Measurements from ENCODE around the gene RASGEF1B.
"Not testable (repeated sequence)": the region's sequence is repeated elsewhere in the genome, so short reads cannot be mapped to it uniquely, and the experiment has no call there.

Gene RASGEF1B

DNA sequence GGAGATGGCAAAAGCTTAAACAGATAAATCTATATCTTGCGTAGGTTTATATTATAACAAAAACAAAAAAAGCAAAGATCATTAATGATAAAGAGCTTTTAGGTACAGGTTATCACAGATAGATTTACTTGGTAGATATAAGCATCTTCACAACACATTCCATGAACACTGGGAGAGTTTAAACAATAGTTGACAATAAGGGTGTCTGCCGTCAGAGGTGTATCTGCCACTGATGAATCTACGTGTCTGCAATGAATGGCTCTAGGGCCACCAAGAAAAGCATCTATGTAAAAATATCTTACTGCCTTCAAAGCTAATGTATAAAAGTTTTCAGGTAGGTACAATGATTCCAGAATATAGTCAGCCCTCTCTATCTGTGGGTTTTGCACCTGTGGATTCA lies 43.7 kb downstream of the RASGEF1B start:
- no peak for DNase-seq

DNA sequence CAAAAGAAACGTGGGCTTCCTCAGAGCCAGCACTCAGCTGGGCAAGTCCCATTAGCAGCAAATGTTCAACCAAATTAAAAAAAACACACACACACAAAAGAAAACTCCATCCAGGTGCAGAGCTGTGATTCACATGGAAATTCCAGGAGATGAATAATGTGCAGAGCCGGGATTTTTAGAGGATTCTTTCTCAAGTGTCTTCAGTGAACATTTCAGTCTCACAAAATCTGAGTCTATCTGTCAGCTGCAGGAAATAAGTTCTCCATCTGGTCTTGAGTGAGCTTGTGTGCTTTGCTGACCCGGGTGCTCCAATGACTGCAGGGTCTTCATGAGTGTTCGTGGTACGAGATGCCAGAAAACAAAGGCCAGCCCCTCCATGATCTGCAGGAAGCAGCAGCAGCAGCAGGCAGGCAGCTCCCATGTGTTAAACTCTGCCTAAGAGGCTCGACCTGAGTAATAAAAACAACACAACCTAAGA lies 44.3 kb downstream of the RASGEF1B start:
- DNase-seq: no peak

DNA sequence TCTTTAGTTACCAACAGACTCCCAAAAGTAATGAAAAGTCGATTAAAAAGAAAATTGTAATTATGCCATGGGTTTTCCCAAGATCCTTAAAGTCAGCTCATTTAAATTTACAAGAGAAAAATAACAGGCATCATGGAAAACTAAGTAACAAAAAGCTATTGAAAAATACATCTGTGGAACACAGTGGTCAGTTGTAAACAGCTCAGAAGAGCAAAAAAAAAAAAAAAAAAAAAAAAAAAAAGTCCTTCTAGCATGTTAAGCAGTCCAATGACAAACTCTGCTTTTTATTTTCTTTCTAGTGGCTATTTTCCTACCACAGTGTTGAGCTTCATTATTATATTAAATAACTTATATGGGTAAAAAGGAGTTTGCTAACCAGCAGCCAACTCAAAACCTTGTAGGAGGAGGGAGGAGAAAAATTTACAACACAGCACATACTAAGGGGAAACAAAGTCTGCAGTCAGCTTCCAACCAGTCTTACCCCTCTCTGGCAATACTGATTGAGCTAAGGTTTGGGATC lies 44.9 kb downstream of the RASGEF1B start:
- DNase-seq: no peak

DNA sequence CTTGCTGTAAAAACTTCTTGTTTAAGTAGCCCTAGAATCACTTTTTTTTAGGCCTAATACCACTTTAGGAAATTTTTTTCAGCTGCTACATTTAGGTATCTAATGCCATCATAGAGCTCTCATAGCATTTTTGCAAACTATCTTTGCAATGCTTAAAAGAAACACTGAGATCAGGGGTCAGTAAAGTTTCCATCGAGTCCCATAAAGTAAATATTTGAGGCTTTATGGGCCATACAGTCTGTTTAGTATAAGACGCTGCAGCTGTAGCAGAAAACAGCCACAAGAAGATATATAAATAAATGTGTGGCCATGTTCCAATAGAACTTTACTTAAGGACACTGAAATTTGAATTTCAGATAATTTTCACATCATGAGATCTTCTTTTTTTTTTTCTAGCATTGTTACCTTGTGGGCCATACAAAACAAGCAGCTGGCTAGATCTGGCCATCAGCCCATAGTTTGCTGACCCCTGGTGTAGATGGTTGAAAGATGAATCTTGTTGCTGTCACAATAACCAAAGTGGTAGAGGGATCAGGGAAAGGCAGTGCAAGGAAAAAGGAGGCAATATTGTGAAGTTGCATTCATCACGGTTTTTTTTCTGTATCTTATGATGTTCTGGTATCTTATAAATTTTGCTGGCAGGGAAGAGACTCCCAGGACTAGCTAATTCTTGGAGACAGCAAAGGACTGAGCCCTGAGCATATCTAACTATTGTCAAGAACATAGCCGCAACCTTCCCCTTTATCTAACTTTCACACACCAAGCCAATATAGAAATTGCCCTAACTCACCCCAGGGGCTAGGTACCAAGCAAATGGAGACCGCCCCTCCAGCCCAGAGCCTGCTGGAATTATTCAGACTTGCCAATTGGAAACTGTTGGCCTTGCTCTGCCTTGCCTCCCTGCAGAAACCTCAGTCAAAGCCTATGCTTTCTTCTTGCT lies 46.6 kb downstream of the RASGEF1B start:
- DNase-seq: no peak

DNA sequence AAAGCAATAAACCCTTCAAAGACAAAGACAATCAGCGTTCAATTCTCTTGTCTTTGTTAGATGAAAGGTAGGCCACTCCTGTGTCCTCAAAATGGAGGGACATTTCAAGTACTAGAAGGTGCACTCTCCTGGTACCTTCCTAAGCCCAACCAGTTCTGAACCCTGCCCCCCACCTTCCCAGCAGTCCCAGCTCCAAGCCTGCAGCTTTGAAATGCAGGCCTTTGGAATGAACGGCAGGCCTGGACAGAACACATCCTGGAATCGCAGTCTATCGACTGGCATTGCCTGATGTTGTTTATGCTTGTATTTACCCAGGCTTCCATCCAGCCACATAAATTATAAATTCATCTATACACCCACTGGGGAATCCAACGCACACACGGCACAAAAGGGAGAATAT lies 47.4 kb downstream of the RASGEF1B start:
- DNase-seq: no peak

DNA sequence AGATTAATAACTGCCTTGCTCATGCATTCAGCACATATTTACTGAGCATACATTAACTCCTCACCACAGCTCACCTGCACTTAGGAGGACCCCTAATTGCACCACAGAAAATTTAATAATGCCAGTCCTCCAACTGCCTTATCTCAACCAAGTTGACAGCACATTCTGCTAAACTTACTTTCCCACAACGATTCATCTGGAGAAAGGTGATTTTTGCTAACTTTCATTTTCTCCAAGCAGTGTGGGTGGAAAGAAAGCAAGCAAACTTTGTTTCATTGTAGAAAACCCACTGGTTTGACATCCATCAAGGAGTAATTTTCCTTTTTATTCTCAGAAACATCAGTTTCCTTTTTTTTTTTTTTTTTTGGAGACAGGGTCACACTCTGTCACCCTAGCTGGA lies 49.1 kb downstream of the RASGEF1B start:
- DNase-seq: no peak

DNA sequence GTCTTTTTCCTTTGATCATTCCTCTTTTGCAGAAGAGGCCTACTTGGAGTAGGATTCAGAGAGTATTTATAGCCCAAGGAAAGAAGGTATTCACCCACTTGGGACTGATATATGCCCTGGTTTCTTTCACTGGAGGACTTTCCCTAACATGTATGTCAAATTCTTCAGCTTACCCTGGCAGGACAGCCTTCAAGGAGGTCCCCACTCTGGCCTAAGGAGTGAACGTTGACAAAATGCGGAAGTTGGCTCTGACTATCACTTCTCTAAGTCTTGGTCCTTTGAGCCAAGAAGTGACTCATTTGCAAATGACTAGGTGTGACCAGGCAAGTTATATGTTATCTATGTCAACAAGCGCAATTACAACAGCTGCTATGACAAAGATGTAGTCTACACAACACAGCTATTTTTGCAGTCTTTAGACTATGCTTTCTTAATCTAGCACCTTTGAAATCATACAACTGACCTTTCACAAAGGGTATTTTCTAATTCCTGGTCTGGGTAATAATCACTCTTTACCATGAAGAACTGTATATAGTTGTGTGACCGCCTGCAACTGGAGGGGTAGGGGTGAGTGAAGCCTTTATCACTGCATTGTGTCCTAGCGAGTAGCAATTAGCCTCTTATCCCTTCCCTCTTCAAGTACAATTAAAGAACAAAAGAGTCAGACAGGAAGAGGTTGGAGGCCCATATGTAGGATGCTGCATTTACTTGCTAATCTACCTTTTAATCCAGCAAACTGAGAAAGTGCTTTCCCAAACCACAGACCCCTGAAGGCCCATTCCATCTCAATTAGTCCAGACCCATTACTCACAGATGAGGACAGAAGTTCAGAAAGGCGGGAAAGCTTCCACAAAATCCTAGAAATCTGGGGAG lies 50.1 kb downstream of the RASGEF1B start:
- DNase-seq: no peak

DNA sequence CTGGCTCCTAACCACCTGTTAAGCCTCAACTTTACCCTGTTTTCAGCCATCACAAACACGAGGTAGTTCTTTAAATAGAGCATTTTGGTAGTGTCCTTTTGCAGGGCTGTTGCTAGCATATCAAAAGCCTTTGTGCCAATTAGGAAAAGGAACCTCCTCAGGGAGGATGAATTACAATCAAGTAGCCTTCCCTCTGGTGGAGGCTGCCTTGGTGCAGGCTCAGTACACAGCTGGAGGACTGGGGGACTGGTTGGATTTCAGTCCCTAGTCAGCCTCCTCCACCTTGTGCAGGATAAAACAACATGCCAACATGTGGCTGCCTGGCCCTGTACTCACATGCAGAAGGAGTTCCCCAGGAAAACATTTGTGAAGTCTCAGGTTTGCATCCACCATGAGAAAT lies 53.1 kb downstream of the RASGEF1B start:
- no peak for DNase-seq

DNA sequence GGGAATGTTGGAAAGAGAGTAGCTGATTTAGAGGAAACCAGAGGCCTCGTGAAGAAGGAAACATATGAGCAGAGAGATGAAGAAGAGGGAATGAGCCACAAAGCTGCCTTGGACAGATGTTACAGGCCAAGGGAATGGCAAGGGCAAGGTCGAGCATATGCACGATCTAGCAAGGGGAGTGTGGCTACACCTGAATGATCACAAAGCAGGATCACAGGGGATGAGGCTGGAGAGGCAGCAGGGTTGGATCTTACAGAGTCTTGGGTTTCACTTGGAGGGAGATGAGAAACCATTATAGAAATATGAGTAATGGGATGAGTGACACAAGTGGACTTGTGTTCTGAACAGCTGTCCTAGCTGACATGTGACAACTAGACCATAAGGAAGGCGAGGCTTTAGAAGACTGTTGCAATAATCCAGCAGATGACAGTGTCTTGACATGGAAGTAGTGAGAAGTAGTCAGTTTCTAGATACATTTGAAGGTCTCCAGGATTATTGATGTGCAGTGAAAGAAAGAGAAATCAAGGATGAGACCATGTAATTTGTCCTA lies 58.7 kb downstream of the RASGEF1B start:
- no peak for DNase-seq

DNA sequence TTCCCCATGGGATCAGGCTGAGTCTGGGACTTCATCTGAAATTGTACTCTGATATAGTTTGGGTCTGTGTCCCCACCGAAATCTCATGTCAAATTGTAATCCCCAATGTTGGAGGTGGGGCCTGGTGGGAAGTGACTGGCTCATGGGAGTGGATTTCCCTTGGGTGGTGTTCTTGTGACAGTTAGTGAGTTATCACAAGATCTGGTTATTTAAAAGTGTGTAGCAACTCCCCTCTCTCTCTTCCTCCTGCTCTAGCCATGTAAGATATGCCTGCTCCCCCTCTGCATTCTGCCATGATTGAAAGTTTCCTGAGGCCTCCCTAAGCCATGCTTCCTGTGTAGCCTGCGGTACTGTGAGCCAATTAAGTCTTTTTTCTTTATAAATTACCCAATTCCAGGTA lies 61.0 kb downstream of the RASGEF1B start:
- no peak for DNase-seq

DNA sequence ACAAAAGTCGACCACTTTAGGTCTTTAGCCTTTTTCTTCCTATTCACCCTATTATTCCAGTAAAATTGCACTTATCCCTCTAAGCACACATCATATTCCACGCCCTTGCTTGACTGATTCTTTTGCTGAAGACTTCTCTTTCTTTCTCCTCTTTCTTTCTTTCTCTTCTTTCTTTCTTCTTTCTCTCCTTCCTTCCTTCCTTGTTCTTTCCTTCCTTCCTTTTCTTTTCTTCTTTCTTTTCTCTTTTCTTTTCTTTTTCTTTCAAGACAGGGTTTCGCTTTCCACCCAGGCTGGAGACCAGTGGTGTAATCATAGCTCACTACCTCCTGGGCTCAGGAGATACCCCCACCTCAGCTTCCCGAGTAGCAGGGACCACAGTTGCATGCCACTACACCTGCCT lies 61.9 kb downstream of the RASGEF1B start:
- DNase-seq: no peak

DNA sequence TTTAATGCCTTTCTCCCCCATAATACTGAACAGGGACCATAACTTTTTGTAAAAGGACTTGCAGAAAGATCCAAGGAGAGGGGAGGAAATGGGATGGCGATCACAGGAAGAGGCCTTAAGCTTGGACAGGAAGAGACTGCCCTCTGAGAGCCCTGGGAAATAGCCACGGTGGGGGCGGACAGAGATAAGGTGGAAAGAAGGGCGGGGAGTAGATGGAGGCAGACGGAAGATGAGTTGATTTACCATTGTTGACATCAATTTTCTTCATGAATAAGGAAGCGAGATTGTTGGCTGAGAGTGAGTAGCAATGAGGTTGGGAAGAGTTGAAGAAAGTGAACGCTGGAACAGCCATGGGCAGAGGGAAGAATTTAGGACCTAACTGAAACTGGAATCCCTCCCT lies 63.4 kb downstream of the RASGEF1B start:
- DNase-seq: no peak

DNA sequence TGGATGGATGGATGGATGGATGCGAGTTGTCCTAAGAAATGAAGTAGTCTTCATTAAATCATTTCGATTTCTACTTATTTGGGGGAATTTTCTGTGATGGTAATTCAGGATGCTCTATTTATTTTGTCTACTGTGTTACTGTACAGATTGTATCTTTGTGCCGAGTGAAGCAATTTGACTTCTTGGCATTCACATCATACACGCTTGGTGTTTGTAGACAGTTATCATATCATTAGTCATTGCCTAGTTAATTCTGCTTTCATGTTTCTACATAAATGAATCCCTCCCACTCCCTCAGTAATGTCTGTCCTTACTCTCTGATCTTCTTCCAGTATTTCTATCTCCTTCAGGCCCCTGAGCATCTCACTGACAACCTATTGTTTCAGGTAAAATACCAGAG lies 64.0 kb downstream of the RASGEF1B start:
- DNase-seq: no peak

DNA sequence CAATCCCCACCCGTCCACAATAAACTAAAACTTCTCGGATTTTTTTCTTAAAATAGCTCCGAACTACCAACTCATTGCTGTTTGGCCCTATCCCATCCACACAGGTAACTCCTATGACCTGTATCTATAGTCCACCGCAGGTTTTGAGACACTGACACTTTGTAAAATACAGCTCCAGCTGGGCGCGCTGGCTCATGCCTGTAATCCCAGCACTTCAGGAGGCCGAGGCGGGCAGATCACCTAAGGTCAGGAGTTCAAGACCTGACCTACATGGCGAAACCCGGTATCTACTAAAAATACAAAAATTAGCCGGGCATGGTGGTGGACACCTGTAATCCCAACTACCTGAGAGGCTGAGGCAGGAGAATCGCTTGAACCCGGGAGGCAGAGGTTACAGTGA lies 65.2 kb downstream of the RASGEF1B start:
- not testable (repeated sequence) for DNase-seq

DNA sequence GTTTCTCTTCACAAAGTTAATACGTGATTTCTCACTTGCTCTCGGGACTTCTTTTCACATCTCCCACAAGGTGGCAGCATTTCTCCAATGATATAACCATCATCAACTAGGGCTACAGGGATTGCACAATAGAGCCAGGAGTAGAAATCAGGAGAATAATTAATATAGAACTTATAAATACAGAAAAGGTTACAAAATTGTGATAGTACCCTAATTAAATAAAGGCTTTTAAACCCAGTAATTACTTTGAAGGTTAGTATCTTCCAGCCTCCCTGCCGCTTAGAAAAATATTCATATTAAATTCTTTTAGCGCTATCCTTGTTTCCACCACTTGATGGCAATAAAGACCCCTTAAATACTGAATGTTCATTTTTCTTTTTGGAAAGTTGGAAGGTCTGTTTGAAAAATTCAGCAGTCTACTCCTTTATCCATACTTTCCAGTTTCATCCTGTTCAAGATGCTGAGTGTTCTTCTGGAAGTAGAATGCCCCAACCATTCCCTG lies 65.8 kb downstream of the RASGEF1B start:
- DNase-seq: no peak

DNA sequence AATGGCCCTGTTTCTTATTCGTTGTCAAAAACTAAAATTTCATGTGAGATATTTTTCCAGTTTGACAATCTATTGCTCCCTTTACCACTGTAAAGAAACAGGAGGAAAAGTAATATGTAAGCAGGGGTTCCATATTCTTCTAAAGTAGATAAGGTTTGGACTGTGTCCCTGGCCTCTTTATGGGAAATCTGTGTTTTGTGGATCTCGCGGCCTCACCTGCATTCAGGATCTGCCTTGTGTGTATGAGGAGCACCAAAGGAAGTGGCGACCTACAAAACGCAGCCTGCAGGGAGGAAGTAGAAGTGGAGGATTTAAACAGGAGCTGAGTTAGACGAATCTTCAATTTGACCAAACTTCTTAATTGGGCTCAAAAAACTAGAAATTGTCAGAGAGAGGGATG lies 67.0 kb downstream of the RASGEF1B start:
- DNase-seq: no peak

DNA sequence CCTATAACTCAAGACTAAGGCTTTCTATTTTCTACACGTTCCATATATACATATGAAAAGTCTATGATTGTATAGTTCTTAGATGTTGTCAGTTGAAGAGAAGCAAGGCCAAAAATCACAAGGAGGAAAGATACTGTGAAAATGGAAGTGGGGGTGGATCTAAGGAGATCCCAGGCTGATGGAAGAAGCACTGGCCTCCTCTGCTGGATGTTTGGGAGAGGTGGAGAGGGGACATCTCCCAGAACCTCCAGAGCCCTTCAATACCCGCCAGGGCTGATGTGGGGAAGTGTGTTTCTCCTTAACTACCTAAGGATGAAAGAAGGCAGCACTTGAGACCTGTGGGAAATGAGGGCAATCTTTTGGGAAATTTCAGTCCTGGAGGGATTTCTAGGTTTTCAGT lies 67.4 kb downstream of the RASGEF1B start:
- no peak for DNase-seq

DNA sequence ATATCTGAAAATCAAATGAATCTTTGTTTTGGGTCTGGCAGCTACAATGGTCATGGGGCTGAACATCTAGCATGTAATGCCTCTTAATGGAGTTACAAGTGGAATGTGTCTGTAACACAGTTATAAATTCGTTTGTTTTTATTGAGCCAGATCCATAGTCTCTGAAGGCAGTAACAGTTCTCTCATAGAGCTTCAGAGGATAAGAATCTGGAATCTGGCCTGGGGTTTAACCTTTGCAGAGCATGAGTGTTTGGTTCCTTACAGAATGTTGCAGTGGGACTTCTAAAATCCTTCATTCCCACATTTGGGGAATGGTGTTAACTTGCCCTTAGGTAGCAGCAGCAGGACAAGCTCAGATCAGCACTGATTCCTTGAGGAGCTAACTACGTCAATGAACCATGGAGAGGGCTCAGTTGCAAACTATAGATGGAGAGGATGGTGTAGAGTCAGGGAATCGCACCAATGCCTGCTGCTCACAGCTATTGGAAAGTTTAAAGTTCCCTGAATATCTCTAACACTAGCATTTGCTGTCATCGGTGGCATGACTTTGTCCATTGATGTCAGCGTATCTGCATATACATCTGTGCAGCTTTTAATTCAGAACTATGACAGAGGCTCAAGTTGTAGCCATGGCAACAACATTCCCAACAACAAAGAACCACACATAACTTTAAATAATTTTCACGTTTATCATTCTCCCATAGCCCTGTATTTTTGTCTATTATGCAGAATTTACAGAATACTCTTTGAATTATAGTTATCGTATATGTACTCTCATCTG lies 72.2 kb downstream of the RASGEF1B start:
- no peak for DNase-seq

DNA sequence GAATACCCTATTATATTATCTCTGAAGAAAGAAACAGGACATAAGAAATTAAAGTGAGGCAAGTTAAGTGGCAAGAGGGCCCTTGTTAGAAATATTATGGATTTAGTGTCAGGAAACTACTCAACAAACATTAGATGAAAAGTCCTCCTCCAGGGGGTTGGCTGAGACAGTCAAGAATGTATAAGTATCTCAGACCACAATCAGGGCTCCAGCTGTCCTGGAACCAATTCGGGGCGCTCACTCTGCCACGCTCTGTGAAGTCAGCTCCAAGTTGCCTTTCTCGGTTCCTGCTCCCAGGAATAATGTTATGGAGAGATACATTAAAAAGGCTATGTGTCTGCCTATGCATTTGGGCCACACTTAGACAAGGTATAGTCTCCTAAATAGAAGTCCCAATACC lies 73.3 kb downstream of the RASGEF1B start:
- no peak for DNase-seq

DNA sequence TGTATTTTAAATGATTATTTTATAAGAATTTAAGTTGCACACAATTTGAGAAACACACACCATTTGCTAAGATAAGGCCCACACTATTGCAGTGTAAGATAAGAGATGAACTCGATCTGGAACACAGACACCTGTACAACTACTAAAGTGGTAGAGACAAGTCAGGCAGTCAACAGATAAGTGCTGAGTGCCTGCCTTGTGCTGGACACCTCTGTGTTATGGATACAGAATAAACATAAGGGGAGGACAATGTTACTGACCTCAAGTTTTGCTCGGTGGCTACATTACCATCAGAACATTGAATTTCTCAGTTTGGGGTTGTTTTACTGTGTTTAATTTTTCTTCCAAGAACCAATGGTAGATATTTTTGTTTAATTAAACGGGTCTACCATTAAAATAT lies 74.1 kb downstream of the RASGEF1B start:
- DNase-seq: no peak

DNA sequence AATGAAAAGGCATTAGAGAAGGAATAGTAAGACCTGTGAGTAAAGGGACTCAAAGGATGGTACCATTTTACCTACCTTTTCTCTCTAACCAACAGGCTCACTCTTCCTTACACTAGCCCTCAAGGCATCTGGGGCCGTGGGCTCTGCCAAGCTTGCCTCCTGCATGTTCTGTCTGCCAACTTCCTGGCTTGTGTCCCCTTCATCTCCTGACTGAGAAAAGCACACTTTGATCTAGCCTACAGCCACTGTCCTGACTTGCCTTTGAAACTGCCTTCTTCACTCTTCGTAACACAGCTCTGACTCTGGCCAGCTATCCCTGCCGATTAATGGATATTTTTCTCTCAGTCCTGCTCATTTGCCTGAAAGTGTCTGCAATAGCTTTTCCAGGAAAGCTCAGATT lies 76.5 kb downstream of the RASGEF1B start:
- no peak for DNase-seq

DNA sequence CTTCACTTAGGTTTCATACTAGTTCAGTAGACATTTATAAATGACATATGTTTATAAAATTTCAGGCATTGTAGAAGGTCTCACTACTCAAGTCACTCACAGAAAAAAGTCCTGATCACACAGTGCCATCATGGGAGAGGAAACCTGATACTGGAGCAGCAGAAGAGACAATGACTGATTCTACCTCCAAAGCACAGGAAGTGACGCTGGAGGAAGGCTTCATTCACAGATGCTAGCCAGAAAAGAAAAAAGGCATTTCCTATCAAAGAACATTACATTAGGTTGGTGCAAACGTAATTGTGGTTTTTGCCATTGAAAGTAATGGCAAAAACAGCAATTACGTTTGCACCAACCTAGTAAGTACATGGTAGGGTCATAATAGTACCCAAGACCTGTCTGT lies 79.5 kb downstream of the RASGEF1B start:
- DNase-seq: no peak
